Activated T-cell treated with anti-CD3 and anti-CD28 coated beads, Interleukin-2, amount 50 U/mL, for 24 hours (primary cell): ENCODE measurements around the gene OPN1MW.
"Not testable (repeated sequence)": the region's sequence is repeated elsewhere in the genome, so short reads cannot be mapped to it uniquely, and the experiment has no call there.

Experiments used
- DNase-seq: peaks from one replicate; pipeline ENCODE4 v3.0.0-alpha.2; 2020
- H3K27ac Mint-ChIP-seq: 2 replicates; pipeline ENCODE4 v1.8.0; 2020; ENCODE audit warnings: mild to moderate bottlenecking, mixed read lengths
- H3K27me3 Mint-ChIP-seq: 2 replicates; pipeline ENCODE4 v1.8.0; 2020; ENCODE audit warnings: mixed read lengths
- H3K36me3 Mint-ChIP-seq: 2 replicates; pipeline ENCODE4 v1.8.0; 2020; ENCODE audit warnings: low read depth, mixed read lengths
- H3K4me1 Mint-ChIP-seq: 2 replicates; pipeline ENCODE4 v1.8.0; 2020; ENCODE audit warnings: low read depth, mixed read lengths
- H3K4me3 Mint-ChIP-seq: 2 replicates; pipeline ENCODE4 v1.8.0; 2020; ENCODE audit warnings: mild to moderate bottlenecking, moderate library complexity, mixed read lengths
- H3K9me3 Mint-ChIP-seq: 2 replicates; pipeline ENCODE4 v1.8.0; 2020; ENCODE audit warnings: mixed read lengths

Gene OPN1MW

GRCh38 chrX:154239982-154240503, 57.6 kb downstream of the OPN1MW start:
- not testable (repeated sequence) for H3K9me3 Mint-ChIP-seq

More at GRCh38 chrX:154239982-154240503, 57.6 kb downstream of the OPN1MW start:
- H3K27ac Mint-ChIP-seq, DNase-seq, H3K36me3 Mint-ChIP-seq, H3K4me1 Mint-ChIP-seq, H3K27me3 Mint-ChIP-seq, H3K4me3 Mint-ChIP-seq: not testable (repeated sequence)
